ENCODE results near the gene STAB2.

The STAB2 gene

GRCh38 chr12:103654816-103655215, 67.7 kb downstream of the STAB2 start:
- DNase-seq (ENCODE audit: low spot score): no peak

GRCh38 chr12:103656291-103656690, 69.2 kb downstream of the STAB2 start:
- DNase-seq (ENCODE audit: low spot score): no peak

DNA sequence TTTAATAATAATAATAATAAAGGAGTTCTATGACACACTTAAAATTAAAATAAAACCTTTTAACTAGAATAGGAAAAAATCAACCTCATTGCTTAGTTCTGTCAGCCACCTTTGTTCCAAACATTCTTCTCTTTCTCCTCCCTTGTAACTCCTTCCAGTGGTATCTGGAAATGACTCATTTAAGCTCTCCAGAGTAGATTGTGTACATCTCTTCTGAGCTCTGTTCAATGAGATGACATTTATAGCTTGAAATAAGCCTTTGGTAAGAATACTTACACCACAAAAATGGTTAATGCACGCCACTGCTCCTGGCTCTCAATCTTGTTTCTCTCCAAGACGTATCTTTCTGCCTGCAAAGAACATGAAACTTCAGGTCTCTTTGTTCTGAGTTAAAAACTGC, 70.3 kb downstream of the STAB2 start:
- DNase-seq (ENCODE audit: low spot score): peak; percentile 9

DNA sequence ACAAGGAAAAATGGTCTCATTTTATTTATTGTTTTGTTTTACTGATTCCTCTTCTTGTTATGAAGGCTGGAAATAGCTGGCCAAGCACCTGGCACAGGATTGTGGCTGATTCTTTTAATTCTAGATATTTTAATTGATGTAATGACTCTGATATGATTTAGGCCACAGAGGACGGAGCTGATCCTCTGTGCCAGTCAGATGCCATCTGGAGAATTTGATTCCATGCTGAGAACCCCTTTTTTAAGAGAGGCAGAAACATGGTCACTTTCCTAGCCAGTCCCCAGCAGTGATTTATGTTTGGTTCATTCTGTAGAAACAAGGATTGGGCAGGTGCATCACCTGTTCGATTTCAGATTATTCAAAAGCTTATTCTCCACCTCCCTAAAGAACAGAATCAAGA, 77.6 kb downstream of the STAB2 start:
- no peak for DNase-seq (ENCODE audit: low spot score)

DNA sequence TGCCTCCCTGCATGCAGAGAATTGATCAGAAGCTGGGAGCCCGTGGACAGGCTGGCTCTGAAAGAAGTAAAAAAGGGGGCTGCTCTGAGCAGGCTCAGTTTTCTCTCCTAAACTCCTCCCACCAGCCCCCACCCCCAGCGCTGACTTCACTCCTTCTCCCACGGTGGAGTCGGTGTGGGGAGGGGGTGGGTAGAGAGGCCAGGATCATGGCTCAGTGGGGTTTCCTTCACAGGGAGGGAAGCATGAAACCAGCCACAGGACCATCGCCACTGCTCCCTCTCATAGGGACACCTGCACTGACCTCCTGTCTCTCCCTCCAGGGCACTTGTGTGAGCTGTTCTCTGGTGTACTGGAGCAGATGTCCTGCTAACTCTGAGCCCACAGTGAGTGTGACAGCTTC, 78.9 kb downstream of the STAB2 start:
- no peak for DNase-seq (ENCODE audit: low spot score)

- DNase-seq (ENCODE audit: low spot score): no peak
Observed at GRCh38 chr12:103667125-103667524, 80.1 kb downstream of the STAB2 start.

- no peak for DNase-seq (ENCODE audit: low spot score)
Observed at GRCh38 chr12:103668520-103668919, 81.4 kb downstream of the STAB2 start.

- DNase-seq (ENCODE audit: low spot score): no peak
Observed at GRCh38 chr12:103671367-103671766, 84.3 kb downstream of the STAB2 start.

GRCh38 chr12:103672401-103673119, 85.5 kb downstream of the STAB2 start:
- no peak for DNase-seq (ENCODE audit: low spot score)

GRCh38 chr12:103673487-103673886, 86.4 kb downstream of the STAB2 start:
- DNase-seq (ENCODE audit: low spot score): no peak

DNA sequence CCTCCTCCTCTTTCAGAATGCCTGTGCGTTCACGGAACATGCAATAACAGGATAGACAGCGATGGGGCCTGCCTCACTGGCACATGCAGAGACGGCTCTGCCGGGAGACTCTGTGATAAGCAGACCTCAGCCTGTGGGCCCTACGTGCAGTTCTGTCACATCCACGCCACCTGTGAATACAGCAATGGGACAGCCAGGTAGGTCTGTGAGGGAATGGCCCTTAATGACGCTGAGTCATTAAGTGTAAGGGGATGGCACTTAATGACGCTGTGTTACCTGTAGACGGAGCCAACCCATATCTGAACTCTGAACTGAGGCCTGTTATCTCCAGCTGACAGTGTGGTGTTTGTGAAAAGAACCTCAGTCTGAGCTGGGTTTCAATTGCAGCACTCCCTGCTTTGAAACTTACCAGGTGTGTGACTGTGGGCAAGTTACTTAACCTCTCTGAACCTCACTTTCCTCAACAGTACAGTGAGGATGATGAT, 86.9 kb downstream of the STAB2 start:
- DNase-seq (ENCODE audit: low spot score): no peak

GRCh38 chr12:103676893-103677292, 89.8 kb downstream of the STAB2 start:
- DNase-seq (ENCODE audit: low spot score): no peak

- DNase-seq (ENCODE audit: low spot score): no peak
Observed at GRCh38 chr12:103677341-103677740, 90.3 kb downstream of the STAB2 start.

DNA sequence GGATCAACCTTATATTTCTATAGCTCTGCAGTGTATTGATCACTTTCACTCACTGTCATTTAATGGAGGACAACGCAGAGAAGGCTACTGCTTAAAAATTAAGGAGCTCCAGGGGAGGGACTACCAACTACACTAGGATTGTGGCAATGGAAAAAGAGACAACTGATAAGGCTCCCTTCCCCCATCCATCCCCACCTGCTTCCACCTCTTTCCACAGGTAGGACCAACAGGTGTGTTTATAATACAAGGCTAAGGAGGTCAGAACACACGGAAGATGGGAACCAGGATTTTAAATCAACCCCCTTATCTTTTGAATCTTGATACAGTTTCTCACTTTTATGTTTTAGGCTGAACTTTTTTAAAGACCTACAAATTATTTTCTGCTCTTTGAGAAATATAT, 90.8 kb downstream of the STAB2 start:
- no peak for DNase-seq (ENCODE audit: low spot score)

DNA sequence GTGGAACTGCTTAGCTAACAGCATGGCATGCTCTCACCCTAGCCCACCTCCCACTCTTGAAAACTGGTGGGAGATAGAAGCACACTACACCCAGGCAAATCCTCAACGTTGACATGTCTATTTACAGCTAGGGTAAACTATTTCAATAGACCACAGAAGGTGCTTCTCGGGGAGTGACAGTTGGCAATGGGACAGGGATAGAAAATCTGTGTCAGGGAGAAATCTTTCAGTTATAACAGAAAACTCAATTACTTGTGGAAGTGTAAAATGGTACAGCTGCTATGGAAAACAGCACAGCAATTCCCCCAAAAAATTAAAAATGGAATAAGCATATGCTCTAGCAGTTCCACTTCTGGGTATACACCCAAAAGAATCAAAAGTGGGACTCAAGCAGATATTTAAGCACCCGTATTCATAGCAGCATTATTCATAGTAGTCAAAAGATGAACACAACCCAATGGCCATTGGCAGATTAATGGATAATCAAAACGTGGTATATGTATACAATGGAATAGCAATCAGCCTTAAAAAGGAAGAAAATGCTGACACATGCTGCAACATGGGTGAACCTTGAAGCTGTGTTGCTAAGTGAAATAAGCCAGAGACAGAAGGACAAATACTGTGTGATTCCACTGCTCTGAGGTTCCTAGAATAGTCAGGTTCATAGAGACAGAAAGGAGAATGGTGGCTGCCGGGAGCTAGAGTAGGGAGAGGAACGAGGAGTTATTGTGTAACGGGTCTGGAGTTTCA, 92.5 kb downstream of the STAB2 start:
- no peak for DNase-seq (ENCODE audit: low spot score)

DNA sequence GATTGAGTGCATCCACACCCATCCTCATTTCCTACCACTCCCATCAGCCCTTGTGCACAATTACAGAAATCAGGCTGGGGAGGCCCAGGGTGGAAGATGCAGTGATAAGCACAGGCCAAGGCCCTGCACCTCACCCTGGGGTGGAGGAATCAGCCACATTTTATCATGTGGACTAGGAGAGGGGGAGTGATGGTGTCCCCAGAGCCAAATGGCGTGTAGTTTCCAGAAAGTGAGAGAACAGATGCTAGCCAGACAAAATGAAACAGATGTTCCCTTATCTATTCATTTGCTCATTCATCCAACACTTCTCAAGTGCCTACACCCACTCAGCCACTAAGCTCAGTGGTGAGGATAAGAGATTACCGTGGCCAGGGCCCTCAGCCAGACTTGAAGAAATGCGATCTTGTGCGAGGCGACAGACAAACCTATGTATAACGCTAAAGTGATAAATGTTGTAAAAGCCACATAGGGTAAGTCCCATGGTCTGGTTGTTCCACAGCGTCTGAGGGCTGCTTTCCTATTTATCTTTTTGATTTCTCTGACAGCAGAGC, 93.6 kb downstream of the STAB2 start:
- no peak for DNase-seq (ENCODE audit: low spot score)

DNA sequence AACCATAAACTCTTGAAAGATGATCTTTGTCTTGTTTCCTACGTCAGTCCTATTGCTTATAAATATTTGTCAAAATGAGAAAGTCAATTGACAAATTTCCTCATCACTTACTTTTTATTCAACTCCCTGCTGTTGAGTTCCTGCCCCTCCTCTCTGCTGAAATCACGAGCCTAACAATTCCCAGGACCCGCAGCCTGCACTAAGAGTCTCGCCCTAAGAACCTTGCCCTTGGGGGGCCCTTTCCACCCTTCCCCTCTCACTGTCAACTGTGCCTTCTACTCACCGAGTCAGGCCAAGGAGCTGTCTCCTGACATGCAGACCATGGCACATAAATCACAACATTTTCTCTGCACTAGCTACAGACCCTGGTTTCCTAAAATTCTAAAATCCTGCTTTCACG, 99.0 kb downstream of the STAB2 start:
- no peak for DNase-seq (ENCODE audit: low spot score)

DNA sequence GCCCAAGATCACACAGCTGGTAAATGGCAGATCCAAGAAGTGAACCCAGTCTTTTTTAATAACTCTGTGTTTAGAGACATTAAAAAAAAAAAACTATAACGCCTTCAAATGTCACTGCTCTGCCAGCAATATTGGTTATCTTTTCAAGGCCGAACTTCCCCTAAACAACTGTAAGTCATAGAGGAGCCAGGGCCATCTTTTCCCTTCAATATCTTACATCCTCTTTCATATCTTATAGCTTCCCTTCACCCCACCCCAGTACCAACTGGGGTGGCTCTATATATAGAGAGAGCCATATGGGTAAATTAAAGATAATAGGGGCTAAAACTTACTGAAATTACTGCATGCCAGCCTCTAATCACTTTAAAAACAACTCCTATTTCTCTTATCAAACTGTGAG, 100.2 kb downstream of the STAB2 start:
- DNase-seq (ENCODE audit: low spot score): no peak

DNA sequence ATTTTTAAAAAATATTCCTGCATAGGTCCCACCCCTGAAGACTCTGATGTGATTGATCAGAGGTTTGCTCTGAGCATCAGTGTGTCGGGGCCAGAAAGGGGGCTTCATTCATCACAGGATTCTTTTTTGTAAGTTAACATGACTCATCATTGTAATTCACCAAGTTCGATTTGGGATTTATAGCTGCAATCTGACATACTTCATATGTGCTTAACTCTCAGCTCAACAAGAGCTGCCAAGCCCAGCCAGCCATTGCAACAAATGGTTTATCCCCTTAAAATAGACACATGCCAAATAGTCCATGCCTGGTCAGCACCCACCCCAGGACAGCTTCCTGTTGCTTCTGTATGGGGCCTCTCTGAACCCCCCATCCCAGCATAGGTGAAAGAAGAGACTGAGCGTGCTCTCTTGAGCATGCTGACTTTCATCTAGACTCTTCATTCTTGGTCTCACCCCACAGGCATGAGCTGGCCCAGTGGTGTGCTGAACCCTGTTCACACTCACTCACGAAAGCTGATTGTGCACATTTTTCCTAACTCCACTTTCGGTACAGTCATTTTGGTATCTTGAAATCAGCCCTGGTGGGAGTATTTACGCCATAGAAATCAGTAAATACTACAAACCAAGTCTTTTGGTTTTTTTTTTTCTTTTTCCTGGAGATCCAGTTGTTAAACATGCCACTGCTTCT, 101.4 kb downstream of the STAB2 start:
- no peak for DNase-seq (ENCODE audit: low spot score)

DNA sequence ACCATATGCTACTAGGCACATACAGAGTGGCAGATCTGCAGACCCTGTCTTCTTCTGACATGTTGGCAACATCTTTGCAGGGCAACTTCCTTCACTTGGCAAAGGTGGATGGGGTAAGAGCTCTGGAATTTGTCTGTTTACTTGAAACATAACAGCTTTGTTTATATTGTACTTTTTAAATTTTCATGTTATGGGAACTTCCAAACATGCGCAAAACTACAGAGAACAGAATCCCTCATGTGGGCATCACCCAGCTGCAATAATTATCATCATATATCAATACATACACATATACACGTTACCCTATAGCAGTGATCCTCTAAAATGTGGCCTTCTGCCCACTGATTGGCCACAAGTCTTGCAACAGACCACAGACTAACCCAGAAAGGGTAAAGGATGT, 103.4 kb downstream of the STAB2 start:
- no peak for DNase-seq (ENCODE audit: low spot score)

GRCh38 chr12:103691063-103691462, 104.0 kb downstream of the STAB2 start:
- DNase-seq (ENCODE audit: low spot score): no peak

- DNase-seq (ENCODE audit: low spot score): no peak
Observed at GRCh38 chr12:103696101-103696500, 109.0 kb downstream of the STAB2 start.
